GM10266 (cell line): Measurements from ENCODE around the gene EGLN3.

Experiments used
- DNase-seq: peaks from one replicate; pipeline ENCODE4 v3.0.0; 2012; ENCODE audit errors: extremely low spot score
- TF ChIP-seq, protein P1 (sequence below): IDR thresholded peaks from 2 replicates; pipeline ENCODE4 v1.5.1; 2012; ENCODE audit warnings: mild to moderate bottlenecking, low read depth; ENCODE audit not compliant: control insufficient read depth, insufficient read depth; ENCODE audit errors: missing control alignments

Gene EGLN3

DNA sequence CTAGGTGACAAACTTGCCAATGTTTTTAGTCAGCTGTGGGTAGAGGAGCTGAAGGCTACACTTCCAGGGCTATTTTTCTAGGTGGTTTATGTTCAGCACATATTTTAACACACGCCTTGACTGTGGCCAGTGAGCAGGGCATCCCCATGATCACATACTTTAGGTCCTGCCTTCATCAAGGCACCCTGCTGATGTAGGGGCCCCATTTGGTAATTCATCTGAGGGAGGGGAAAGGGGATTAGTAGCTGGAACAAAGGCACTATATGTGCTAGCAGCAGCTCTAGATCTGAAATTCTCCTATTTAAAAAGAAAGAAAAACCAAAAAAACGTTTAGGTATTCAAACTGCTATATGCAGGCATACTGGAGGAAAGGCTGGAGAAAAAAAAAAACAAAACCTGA, 14.5 kb downstream of the EGLN3 start:
- DNase-seq = no peak
- TF ChIP-seq, protein P1, sequence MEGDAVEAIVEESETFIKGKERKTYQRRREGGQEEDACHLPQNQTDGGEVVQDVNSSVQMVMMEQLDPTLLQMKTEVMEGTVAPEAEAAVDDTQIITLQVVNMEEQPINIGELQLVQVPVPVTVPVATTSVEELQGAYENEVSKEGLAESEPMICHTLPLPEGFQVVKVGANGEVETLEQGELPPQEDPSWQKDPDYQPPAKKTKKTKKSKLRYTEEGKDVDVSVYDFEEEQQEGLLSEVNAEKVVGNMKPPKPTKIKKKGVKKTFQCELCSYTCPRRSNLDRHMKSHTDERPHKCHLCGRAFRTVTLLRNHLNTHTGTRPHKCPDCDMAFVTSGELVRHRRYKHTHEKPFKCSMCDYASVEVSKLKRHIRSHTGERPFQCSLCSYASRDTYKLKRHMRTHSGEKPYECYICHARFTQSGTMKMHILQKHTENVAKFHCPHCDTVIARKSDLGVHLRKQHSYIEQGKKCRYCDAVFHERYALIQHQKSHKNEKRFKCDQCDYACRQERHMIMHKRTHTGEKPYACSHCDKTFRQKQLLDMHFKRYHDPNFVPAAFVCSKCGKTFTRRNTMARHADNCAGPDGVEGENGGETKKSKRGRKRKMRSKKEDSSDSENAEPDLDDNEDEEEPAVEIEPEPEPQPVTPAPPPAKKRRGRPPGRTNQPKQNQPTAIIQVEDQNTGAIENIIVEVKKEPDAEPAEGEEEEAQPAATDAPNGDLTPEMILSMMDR = no peak

DNA sequence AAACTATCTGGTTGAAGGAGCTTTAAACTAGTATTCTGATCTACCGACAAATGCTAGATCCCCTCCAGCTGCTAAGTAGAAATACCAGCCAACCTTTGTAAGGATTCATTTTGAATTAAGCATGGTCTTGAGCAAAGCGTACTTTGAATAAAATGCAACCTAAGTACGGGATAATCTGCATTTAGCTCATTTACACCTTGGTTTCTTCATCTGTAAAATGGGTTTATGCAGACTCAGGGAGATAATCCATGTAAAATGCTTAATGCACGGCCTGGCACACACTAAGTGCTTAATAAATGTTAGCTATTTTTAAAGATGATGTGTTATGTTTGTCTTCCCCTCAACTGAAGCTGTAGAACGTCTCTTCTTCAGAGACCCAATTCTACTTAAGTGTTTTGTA, 15.9 kb downstream of the EGLN3 start:
- DNase-seq = no peak
- TF ChIP-seq, protein P1 = no peak

DNA sequence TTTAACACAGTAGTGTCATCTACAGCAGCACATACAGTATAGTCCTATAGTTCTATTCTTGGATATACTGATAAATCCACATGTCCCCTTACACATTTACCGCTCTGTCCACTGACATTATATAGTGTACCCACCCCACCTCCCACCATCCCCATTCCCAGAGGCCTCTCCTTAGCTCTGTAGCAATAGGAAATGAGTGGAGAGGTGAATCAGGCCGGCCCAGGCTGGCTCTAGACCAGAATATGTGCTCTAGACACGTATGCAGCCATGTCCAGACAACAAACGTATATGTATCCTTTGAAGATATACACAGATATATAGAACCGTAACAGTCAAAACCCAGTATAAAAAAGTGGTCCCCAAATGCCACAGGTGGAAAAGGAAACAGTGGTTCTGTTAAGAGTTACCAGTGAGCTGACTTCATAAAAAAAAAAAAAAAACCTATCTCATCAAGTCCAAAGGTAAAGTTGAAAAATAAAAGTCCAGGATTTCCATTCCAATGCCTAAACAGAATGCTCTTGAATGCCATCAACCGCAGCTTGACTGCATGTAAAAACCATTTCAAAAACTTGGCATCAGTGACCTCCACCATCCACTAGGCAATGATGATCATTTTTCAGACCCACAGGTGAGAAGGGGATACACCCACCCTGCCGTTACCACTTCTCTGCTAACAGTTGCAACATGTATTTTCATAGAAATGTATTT, 16.7 kb downstream of the EGLN3 start:
- DNase-seq = no peak
- TF ChIP-seq, protein P1 = no peak

DNA sequence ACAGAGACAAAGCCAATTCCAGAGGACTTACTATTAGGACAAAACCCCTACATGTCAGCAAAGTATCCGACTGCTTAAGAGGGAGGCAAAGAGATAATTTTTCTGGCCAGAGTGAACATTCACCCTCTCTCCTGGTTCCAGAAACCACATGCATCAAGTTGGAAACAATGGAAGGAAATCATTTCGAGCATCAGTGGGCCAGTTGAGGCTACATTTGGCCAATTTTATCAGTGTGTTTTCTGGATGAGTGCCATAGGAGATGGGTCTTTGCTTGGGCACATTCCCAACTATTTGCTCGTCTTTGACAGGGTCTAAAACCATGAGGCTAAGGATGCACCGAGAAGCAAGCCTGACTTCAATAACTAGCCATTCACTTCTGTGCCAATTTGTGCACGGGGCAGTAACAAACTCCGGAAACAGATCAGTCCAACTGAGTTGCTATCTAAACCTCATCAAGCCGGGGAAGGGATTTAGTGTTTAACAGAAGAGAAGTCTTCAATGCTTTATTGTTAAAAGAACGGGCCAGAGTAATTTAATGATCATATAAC, 17.4 kb downstream of the EGLN3 start:
- TF ChIP-seq, protein P1 = no peak
- DNase-seq = no peak

DNA sequence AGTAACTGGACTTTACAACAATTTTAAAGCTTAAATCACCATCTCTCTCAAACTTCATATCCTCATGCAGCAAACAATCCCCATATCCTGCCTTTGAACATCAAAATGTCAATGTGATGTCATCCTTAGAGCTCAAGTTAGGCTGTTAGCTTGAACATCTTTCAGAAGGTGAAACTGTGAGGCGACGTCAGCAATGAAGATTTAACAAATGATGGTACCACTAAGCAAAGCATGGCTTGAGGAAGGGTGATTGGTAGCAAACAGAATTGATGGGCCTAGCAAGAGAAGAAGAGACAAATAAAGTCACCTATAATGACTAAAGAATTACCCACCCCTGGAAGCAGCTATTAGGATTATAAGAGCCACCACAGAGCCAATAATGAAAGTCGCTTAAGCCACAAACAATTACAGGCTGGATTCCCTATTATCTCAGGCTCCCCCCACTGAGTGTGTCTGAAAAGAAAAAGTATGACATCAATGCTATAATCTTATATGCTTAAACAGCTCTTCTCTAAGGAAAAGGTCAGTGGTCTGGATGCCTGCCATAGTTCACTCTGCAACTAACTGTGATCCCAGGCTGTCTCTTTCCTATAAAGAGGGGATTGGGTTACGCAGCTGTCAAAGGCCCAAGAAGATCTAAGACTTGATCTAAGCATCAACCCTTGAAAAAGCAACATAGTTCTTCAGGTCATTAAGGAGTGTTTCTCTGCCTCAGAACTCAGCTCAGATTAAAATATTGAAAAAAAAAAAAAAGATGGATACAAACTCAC, 18.1 kb downstream of the EGLN3 start:
- no peak for DNase-seq
- TF ChIP-seq, protein P1 = no peak

DNA sequence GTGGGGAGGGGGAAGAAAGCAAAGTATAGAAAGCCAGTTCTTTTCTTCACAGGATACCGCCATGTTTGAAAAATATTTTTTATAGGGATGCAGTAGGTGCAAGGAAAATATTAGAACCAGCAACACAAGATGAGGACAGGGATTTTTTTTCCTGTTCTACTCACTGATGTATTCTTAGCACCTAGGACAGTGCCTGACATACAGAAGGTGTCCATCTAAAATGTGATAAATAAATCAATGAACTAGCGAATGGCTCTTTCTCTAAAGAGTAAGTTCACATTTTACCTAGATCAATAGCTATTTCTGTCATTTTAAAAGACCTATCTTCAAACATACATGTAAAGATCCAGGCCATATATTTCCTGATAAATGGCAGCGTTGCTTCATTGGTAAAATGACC, 18.8 kb downstream of the EGLN3 start:
- TF ChIP-seq, protein P1 = no peak

DNA sequence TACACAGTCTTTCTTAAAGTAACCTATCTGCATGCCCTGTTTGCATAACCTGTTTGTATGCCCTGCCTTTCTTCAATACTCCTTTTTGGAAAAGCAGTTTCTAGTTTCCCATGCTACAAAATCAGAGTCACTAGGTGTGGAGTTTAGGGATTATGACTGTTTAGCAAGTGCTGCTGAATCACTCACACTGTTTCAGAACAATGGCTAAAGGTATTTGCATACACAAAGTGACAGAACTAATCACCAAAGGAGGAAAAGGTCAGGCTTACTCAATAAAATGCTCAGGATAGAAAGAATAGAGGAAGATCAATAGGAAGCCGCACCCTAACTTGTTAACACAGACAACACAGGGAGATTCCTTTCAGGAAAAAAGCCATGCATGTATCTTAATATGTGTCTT, 19.4 kb downstream of the EGLN3 start:
- no peak for DNase-seq
- TF ChIP-seq, protein P1 = no peak

More for the DNA sequence above, 18.8 kb downstream of the EGLN3 start:
- DNase-seq = no peak
